K562 (cell line): ENCODE data around the gene GINS3. TPM values are rescaled to one million over a fixed set of nuclear protein-coding genes. Genes with fewer than 3 reads are reported as not detected.

ENCODE experiments used
- BHLHE40 ChIP-seq: IDR thresholded peaks from 2 replicates; pipeline ENCODE4 v1.6.1; 2011; ENCODE audit warnings: low read length, improper control_type of control experiment
- CTCFL ChIP-seq: IDR thresholded peaks from 2 replicates; pipeline ENCODE4 v1.6.1; 2011; ENCODE audit warnings: borderline replicate concordance, low read depth, mild to moderate bottlenecking, moderate library complexity, low read length; ENCODE audit not compliant: insufficient read depth, poor library complexity, severe bottlenecking
- HNRNPH1 ChIP-seq: fragments of 200-400 bp; formaldehyde crosslinking; optimal IDR thresholded peaks from 2 replicates; pipeline ENCODE3; 2017; ENCODE audit warnings: low read depth, mild to moderate bottlenecking, low read length, moderate library complexity
- MEF2D ChIP-seq: conservative IDR thresholded peaks from 2 replicates; pipeline ENCODE4 v1.6.1; 2016; ENCODE audit warnings: low read depth, missing genetic modification characterization, missing compliant biosample characterization
- ZBTB1 ChIP-seq: sonication (generic); formaldehyde crosslinking; IDR thresholded peaks from 2 replicates; pipeline ENCODE4 v1.8.1; 2023; ENCODE audit warnings: missing genetic modification reagents, low read depth, mild to moderate bottlenecking, borderline replicate concordance
- ZNF407 ChIP-seq: fragments of 450-650 bp; IDR thresholded peaks from 2 replicates; pipeline ENCODE4 v1.6.1; 2016; ENCODE audit warnings: low read depth
- polyA plus RNA-seq, 8 experiments: library from polyadenylated mRNA; depleted of rRNA in 4 of 8; stranded (reverse) in 5 of 8; unstranded in 3 of 8; fragments of >200 nt; fragmentation: Nextera tagmentation in 2 of 8; fragmentation: Illumina TruSeq in 1 of 8; extraction: Ambion mirVana in 2 of 8; extraction: Trizol in 1 of 8; gene quantifications; 2 replicates each; pipeline versions ENCODE4 v1.2.1 to v1.2.3, GENCODE V29; 2011 to 2014; ENCODE audit warnings: inconsistent platforms in 1 of 8, missing spikeins in 1 of 8
- total RNA-seq, 7 experiments: library from RNA; depleted of rRNA in 6 of 7; stranded (reverse); fragments of >200 nt in 6 of 7; fragmentation: Illumina TruSeq in 2 of 7; extraction: Trizol in 2 of 7; gene quantifications; 2 replicates each; pipeline versions ENCODE4 v1.2.1 to v1.2.3, GENCODE V29; 2011 to 2021; ENCODE audit warnings: low replicate concordance in 1 of 7
- TF ChIP-seq, protein P1 (sequence below): fragments of 450-650 bp; IDR thresholded peaks from 2 replicates; pipeline ENCODE4 v1.6.1; 2016; ENCODE audit warnings: borderline replicate concordance
- TF ChIP-seq, protein P2 (sequence below): fragments of 250-450 bp; sonication (Bioruptor Pico); IDR thresholded peaks from 2 replicates; pipeline ENCODE4 v1.5.0; 2021; ENCODE audit warnings: mild to moderate bottlenecking, borderline replicate concordance

The GINS3 gene
- total and polyA plus RNA-seq, 9 of the 15 experiments (the other 6 are each of a cell fraction or from before 2014, with no cell fraction given): 17.8 to 31.9 (median 25.4) TPM

DNA sequence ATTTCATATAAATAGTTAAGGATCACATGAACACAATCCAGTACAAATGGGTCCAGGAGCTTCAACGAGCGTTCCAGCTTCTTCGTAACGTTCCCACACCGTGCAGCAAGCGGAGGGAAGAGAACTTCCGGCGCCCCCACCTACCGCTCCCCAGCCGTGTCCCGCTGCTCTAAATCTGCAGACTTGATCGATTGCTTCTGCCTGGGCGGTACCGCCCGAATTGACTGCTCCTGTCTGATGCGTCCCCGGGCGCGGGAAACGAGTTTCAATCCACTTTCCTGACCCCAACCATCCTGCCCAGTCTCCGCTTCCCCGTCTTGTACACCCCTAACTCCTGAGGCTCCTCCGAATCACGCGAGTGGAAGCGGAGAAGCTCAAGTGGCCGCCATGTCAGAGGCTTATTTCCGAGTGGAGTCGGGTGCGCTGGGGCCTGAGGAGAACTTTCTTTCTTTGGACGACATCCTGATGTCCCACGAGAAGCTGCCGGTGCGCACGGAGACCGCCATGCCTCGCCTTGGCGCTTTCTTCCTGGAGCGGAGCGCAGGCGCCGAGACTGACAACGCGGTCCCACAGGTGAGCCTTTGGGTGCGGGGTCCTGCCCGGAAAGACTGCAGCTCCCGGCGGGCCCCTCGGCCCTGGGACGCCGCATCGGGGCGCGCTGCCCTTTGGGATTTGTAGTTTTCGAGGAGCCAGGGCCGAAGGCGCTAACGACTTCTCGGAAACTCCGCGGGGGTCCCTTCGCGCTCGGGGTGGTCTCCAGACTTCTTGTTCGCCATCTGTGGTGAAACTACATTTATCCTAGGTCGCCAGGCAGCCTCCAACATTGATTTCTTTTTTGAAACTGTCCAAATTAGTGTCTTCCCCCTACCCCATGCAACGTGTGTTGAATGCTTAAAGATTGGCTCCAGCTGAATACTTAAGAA, at the start of gene GINS3 (continued):
- TF ChIP-seq, protein P1, sequence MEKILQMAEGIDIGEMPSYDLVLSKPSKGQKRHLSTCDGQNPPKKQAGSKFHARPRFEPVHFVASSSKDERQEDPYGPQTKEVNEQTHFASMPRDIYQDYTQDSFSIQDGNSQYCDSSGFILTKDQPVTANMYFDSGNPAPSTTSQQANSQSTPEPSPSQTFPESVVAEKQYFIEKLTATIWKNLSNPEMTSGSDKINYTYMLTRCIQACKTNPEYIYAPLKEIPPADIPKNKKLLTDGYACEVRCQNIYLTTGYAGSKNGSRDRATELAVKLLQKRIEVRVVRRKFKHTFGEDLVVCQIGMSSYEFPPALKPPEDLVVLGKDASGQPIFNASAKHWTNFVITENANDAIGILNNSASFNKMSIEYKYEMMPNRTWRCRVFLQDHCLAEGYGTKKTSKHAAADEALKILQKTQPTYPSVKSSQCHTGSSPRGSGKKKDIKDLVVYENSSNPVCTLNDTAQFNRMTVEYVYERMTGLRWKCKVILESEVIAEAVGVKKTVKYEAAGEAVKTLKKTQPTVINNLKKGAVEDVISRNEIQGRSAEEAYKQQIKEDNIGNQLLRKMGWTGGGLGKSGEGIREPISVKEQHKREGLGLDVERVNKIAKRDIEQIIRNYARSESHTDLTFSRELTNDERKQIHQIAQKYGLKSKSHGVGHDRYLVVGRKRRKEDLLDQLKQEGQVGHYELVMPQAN: peak; percentile 77
- TF ChIP-seq MEF2D (tag) (no peak; the same call in 1 of the 2 replicates), ZNF407 (no peak), CTCFL (no peak), BHLHE40 (0 out of 2 replicates have a peak, but pooled peaks have one; percentile 1), HNRNPH1 (no peak), ZBTB1 (no peak)
- TF ChIP-seq, protein P2, sequence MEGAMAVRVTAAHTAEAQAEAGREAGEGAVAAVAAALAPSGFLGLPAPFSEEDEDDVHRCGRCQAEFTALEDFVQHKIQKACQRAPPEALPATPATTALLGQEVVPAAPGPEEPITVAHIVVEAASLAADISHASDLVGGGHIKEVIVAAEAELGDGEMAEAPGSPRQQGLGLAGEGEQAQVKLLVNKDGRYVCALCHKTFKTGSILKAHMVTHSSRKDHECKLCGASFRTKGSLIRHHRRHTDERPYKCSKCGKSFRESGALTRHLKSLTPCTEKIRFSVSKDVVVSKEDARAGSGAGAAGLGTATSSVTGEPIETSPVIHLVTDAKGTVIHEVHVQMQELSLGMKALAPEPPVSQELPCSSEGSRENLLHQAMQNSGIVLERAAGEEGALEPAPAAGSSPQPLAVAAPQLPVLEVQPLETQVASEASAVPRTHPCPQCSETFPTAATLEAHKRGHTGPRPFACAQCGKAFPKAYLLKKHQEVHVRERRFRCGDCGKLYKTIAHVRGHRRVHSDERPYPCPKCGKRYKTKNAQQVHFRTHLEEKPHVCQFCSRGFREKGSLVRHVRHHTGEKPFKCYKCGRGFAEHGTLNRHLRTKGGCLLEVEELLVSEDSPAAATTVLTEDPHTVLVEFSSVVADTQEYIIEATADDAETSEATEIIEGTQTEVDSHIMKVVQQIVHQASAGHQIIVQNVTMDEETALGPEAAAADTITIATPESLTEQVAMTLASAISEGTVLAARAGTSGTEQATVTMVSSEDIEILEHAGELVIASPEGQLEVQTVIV: no peak
